GM18505 (cell line): ENCODE measurements around the gene SPATA20.

Source experiments
- ATAC-seq: cut with Tn5 transposase; IDR thresholded peaks from one replicate; pipeline ENCODE4 v1.9.1; 2021; ENCODE audit not compliant: unreplicated experiment
- POLR2A ChIP-seq: IDR thresholded peaks from 4 replicates; pipeline ENCODE4 v1.6.1; 2011; ENCODE audit warnings: borderline replicate concordance; ENCODE audit not compliant: insufficient read depth, insufficient read length; ENCODE audit errors: extremely low read depth

The SPATA20 gene

GRCh38 chr17:50573866-50574611 is 27.1 kb downstream of the SPATA20 start:
- ATAC-seq: no peak
- TF ChIP-seq POLR2A: no peak

GRCh38 chr17:50575581-50576210 is 28.7 kb downstream of the SPATA20 start:
- no peak for TF ChIP-seq POLR2A
- ATAC-seq: no peak

- no peak for ATAC-seq
- no peak for TF ChIP-seq POLR2A
Measured at GRCh38 chr17:50576864-50577263, 29.9 kb downstream of the SPATA20 start.

- no peak for TF ChIP-seq POLR2A
- no peak for ATAC-seq
Measured at GRCh38 chr17:50577451-50577954, 30.5 kb downstream of the SPATA20 start.

GRCh38 chr17:50578173-50578572 is 31.2 kb downstream of the SPATA20 start:
- TF ChIP-seq POLR2A: no peak
- ATAC-seq: no peak

- no peak for TF ChIP-seq POLR2A
- no peak for ATAC-seq
Measured at GRCh38 chr17:50579399-50579798, 32.4 kb downstream of the SPATA20 start.

- no peak for TF ChIP-seq POLR2A
- no peak for ATAC-seq
Measured at GRCh38 chr17:50580646-50581045, 33.7 kb downstream of the SPATA20 start.

- no peak for ATAC-seq
- no peak for TF ChIP-seq POLR2A
Measured at GRCh38 chr17:50581316-50581715, 34.3 kb downstream of the SPATA20 start.

- no peak for ATAC-seq
- TF ChIP-seq POLR2A: no peak
Measured at GRCh38 chr17:50582741-50583140, 35.8 kb downstream of the SPATA20 start.

GRCh38 chr17:50583641-50584040 is 36.7 kb downstream of the SPATA20 start:
- no peak for ATAC-seq

GRCh38 chr17:50584116-50584515 is 37.1 kb downstream of the SPATA20 start:
- no peak for ATAC-seq
- TF ChIP-seq POLR2A: no peak

More at GRCh38 chr17:50583641-50584040, 36.7 kb downstream of the SPATA20 start:
- no peak for TF ChIP-seq POLR2A

GRCh38 chr17:50584749-50585148 is 37.8 kb downstream of the SPATA20 start:
- ATAC-seq: no peak
- TF ChIP-seq POLR2A: no peak

GRCh38 chr17:50585346-50585745 is 38.4 kb downstream of the SPATA20 start:
- no peak for TF ChIP-seq POLR2A
- ATAC-seq: no peak

- no peak for TF ChIP-seq POLR2A
- ATAC-seq: no peak
Measured at GRCh38 chr17:50585891-50586290, 38.9 kb downstream of the SPATA20 start.
